ENCODE results near the gene HOXC10.
A peak's percentile ranks its signal among the peaks of the same experiment; 100 is the strongest.

HOXC10 gene

GRCh38 chr12:54036620-54037359 is 51.8 kb downstream of the HOXC10 start:
- TF ChIP-seq, protein P1, sequence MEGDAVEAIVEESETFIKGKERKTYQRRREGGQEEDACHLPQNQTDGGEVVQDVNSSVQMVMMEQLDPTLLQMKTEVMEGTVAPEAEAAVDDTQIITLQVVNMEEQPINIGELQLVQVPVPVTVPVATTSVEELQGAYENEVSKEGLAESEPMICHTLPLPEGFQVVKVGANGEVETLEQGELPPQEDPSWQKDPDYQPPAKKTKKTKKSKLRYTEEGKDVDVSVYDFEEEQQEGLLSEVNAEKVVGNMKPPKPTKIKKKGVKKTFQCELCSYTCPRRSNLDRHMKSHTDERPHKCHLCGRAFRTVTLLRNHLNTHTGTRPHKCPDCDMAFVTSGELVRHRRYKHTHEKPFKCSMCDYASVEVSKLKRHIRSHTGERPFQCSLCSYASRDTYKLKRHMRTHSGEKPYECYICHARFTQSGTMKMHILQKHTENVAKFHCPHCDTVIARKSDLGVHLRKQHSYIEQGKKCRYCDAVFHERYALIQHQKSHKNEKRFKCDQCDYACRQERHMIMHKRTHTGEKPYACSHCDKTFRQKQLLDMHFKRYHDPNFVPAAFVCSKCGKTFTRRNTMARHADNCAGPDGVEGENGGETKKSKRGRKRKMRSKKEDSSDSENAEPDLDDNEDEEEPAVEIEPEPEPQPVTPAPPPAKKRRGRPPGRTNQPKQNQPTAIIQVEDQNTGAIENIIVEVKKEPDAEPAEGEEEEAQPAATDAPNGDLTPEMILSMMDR (IDR thresholded peaks at IDR 0.05; ENCODE audit: unreplicated experiment in 3 of 3): no peak
- peaks cover 89% of the 10 kb centered on the region for H3K4me1 Mint-ChIP-seq
- H3K36me3 Mint-ChIP-seq (ENCODE audit: low read depth): no peaks in the 10 kb centered on the region
- no peaks in the 10 kb centered on the region for H3K27me3 Mint-ChIP-seq (ENCODE audit: low read depth)
- peak overlapping the region; percentile 91 to 95 (median 95) for H3K27ac Mint-ChIP-seq
- H3K9me3 Mint-ChIP-seq: no peaks in the 10 kb centered on the region
- H3K4me3 Mint-ChIP-seq: peak overlapping the region; percentile 79 to 86 (median 86)

DNA sequence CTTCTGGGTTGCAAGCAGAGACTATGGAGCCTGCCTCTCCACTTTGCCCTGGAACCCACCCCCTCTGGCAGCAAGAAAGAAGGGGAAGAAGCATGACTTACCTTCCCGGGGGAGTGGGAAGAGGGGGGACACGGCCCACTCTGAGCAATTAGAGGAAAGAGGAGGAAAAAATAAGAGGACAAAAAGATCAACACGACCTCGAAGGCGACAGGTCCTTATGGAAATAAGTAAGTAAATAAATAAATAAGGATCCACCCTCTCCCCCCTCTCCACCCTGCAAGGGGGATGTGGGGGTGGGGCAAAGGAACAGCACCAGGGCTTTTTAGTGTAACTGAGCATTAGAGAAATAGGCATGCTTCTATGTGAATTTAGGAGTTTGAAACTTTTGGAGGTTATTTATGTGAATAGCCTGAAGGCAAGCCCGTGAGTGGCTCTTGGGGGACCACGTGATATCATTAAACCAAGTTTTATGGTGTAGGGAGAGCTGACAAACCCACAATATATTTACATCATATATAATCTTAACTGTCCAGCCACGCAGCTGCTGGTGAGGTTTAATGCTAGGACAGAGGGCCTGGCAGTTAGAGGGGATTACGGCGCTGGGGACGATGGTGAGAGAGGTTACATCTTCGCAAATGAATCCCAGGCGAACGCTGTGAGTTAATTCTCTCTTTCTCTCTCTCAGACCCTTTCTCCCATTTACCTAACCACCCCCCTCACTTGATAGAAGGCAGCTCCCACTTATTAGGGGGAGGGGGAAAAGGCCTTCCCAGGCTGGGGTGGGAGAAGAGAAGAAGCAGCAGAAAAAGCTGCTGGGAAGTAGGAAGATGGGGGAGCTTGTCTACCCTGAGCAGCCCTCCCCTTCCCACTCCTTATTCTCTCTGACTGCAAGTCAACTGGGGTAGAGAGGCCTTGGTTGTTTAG is 52.7 kb downstream of the HOXC10 start:
- TF ChIP-seq, protein P1 (IDR thresholded peaks at IDR 0.05; ENCODE audit: unreplicated experiment in 3 of 3): no peak
- H3K36me3 Mint-ChIP-seq (ENCODE audit: low read depth): no peaks in the 10 kb centered on the region
- no peaks in the 10 kb centered on the region for H3K27me3 Mint-ChIP-seq (ENCODE audit: low read depth)
- peak overlapping the region; percentile 79 to 86 (median 86) for H3K4me3 Mint-ChIP-seq
- H3K27ac Mint-ChIP-seq: peak overlapping the region; percentile 91 to 95 (median 95)
- no peaks in the 10 kb centered on the region for H3K9me3 Mint-ChIP-seq
- peaks cover 86% of the 10 kb centered on the region for H3K4me1 Mint-ChIP-seq

- Mint-ChIP-seq H3K9me3 (no peaks in the 10 kb centered on the region), H3K36me3 (ENCODE audit: low read depth) (no peaks in the 10 kb centered on the region), H3K27ac (peak overlapping the region; percentile 91 to 95 (median 95)), H3K4me3 (peak overlapping the region; percentile 79 to 86 (median 86)), H3K4me1 (peaks cover 88% of the 10 kb centered on the region), H3K27me3 (ENCODE audit: low read depth) (no peaks in the 10 kb centered on the region)
- TF ChIP-seq, protein P1 (IDR thresholded peaks at IDR 0.05; ENCODE audit: unreplicated experiment in 3 of 3): no peak
These were observed 53.4 kb downstream of the HOXC10 start for GRCh38 chr12:54038284-54038870.

DNA sequence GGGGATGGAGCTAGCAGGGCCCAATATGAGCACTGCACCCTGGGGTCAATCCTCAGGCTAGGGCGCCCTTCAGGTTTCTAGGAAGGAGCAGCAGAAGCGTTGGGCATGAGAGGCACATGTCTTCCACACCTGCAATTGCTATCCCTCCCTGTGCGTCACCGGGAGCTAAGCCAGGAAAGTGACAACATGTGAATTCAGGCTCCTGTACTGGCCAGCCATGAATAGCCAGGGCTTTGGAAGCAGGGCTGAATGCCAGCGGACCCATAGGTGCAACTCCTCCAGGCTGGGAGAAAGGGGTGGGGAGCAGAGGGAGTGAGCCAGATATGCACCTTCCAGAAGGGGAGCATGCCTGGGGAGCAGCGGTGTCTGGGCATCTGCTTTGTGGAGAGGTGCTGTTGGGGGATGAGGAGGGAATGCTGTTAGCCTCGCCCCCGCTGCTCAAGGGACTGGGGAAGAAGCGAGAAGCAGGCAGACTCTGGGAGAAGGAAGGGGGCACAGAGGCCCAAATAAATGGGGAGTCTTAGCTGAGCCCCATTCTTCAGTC is 54.0 kb downstream of the HOXC10 start:
- Mint-ChIP-seq H3K9me3 (no peaks in the 10 kb centered on the region), H3K27me3 (ENCODE audit: low read depth) (peaks cover 4% of the 10 kb centered on the region), H3K27ac (peak overlapping the region; percentile 91 to 95 (median 95)), H3K36me3 (ENCODE audit: low read depth) (no peaks in the 10 kb centered on the region), H3K4me3 (peak overlapping the region; percentile 79 to 86 (median 86)), H3K4me1 (peaks cover 89% of the 10 kb centered on the region)
- TF ChIP-seq, protein P1 (IDR thresholded peaks at IDR 0.05; ENCODE audit: unreplicated experiment in 3 of 3): no peak

DNA sequence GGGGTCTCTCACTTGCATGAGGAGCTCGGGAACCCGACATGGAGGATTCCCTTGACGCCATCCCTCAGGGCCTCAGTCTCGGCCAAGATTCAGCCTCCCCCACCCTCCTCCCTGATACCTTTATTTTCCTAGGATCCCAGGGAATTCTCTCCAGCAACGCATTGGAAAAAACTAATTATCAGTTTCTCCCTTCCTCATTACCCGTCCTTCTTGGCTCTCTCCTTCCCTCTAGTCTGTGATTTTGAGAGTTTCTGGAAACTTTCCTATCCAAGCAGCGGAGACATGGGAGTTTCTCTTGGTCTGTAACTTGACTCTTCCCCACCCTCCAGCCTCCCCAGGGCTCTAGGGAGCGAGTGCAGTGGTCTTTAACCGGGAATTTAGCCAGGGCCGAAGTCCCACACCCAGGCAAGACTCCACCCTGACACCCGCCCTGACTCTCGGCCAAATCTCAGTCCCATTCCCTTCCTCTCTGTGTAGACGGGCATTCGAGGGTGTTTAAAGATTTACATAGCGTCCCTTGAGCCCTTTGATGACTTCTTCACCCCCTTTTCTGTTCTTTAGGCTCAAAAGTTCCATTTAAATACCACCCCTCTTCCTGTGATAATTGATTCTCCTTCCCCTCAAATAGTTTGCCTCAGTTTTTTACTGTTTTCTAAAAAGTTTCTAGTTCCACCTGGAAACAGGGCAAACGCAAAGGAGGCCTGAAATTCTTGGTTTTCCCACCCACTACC is 54.6 kb downstream of the HOXC10 start:
- Mint-ChIP-seq H3K36me3 (ENCODE audit: low read depth) (no peaks in the 10 kb centered on the region), H3K27me3 (ENCODE audit: low read depth) (peaks cover 4% of the 10 kb centered on the region), H3K9me3 (no peaks in the 10 kb centered on the region), H3K4me3 (peak overlapping the region; percentile 79 to 86 (median 86)), H3K27ac (peak overlapping the region; percentile 91 to 95 (median 95)), H3K4me1 (peaks cover 90% of the 10 kb centered on the region)
- TF ChIP-seq, protein P1 (IDR thresholded peaks at IDR 0.05; ENCODE audit: unreplicated experiment in 3 of 3): no peak

All from nephron (organoid).